ENCODE measurements around the gene CCDC12. TPM values are rescaled to one million over a fixed set of nuclear protein-coding genes. Genes with fewer than 3 reads are reported as not detected.

The CCDC12 gene
- total and polyA plus RNA-seq, 8 donors: 34.7 to 57.9 (median 46.1) TPM

GRCh38 chr3:46921871-46922271 is 54.7 kb downstream of the CCDC12 start:
- H3K27me3 ChIP-seq: no peaks in the 10 kb centered on the region
- H3K4me1 ChIP-seq: peaks cover 7 to 27% of the 10 kb centered on the region in 2 donors
- TF ChIP-seq, protein P1, sequence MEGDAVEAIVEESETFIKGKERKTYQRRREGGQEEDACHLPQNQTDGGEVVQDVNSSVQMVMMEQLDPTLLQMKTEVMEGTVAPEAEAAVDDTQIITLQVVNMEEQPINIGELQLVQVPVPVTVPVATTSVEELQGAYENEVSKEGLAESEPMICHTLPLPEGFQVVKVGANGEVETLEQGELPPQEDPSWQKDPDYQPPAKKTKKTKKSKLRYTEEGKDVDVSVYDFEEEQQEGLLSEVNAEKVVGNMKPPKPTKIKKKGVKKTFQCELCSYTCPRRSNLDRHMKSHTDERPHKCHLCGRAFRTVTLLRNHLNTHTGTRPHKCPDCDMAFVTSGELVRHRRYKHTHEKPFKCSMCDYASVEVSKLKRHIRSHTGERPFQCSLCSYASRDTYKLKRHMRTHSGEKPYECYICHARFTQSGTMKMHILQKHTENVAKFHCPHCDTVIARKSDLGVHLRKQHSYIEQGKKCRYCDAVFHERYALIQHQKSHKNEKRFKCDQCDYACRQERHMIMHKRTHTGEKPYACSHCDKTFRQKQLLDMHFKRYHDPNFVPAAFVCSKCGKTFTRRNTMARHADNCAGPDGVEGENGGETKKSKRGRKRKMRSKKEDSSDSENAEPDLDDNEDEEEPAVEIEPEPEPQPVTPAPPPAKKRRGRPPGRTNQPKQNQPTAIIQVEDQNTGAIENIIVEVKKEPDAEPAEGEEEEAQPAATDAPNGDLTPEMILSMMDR (IDR thresholded peaks at IDR 0.05): no peak
- H3K9me3 ChIP-seq: no peaks in the 10 kb centered on the region
- DNase-seq: peak in 1 of 4 donors; percentile 27
- no peak for ATAC-seq
- peaks cover 0 to 95% of the 10 kb centered on the region in 2 donors for H3K36me3 ChIP-seq
- no peak overlapping the region for H3K4me3 ChIP-seq
- H3K27ac ChIP-seq: no peak overlapping the region
- intact Hi-C loops (cut with DNase I): no loop called here

- Histone ChIP-seq H3K36me3 (peaks cover 0 to 100% of the 10 kb centered on the region in 2 donors), H3K4me3 (no peak overlapping the region), H3K27me3 (no peaks in the 10 kb centered on the region), H3K4me1 (peaks cover 0 to 19% of the 10 kb centered on the region in 2 donors), H3K9me3 (no peaks in the 10 kb centered on the region), H3K27ac (no peak overlapping the region)
- DNase-seq (no peak), ATAC-seq (no peak)
- TF ChIP-seq, protein P1 (IDR thresholded peaks at IDR 0.05): no peak
- intact Hi-C loops (cut with DNase I): no loop called here
These were observed 55.5 kb downstream of the CCDC12 start for GRCh38 chr3:46921041-46921440.

GRCh38 chr3:46918634-46919033 is 57.9 kb downstream of the CCDC12 start:
- Histone ChIP-seq H3K4me1 (peaks cover 0 to under 1% of the 10 kb centered on the region in 2 donors), H3K4me3 (no peak overlapping the region), H3K27ac (no peak overlapping the region), H3K36me3 (peaks cover 0 to 84% of the 10 kb centered on the region in 2 donors), H3K27me3 (no peaks in the 10 kb centered on the region), H3K9me3 (no peaks in the 10 kb centered on the region)
- intact Hi-C loops (cut with DNase I): no loop called here
- ATAC-seq (no peak), DNase-seq (no peak)
- TF ChIP-seq, protein P1 (IDR thresholded peaks at IDR 0.05): no peak

DNA sequence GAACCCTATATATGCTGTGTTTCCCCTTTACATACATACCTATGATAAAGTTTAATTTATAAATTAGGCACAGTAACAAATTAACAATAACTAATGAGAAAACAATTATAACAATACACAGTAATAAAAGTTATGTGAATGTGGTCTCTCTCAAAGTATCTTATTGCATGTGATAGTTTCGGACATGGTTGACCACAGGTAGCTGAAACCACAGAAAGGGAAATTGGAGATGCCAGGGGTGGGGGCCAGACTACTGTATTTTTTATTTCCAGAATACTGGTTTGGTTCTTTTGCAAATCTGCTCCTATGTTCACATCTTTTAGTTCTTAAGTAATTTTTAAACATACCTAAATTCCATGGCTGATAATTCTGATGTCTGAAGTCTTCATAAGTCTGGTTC is 58.3 kb downstream of the CCDC12 start:
- no peak overlapping the region for H3K4me3 ChIP-seq
- H3K9me3 ChIP-seq: no peaks in the 10 kb centered on the region
- TF ChIP-seq, protein P1 (IDR thresholded peaks at IDR 0.05): no peak
- no peaks in the 10 kb centered on the region for H3K4me1 ChIP-seq
- H3K27ac ChIP-seq: no peak overlapping the region
- intact Hi-C loops (cut with DNase I): no loop called here
- ATAC-seq (no peak), DNase-seq (no peak)
- no peaks in the 10 kb centered on the region for H3K27me3 ChIP-seq
- H3K36me3 ChIP-seq: peaks cover 0 to 79% of the 10 kb centered on the region in 2 donors

DNA sequence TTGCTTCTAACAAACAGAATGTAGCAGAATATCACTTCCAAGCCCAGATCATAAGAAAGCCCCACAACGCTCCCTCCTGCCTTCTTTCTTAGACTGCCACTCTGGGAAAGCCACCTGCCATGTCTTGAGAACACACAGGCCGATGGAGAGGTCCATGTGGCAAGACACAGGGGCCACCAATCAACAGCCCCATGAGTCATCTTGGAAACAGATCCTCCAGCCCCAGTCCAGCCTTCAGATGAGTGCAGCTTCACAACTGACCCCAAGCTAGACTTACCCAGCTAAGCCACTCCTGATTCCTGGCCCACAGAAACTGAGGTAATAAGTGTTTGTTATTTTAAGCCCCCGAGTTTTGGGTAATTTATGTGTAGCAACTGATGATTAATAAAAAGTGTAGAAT is 59.3 kb downstream of the CCDC12 start:
- intact Hi-C loops (cut with DNase I): no loop called here

More for the DNA sequence above, 59.3 kb downstream of the CCDC12 start:
- TF ChIP-seq, protein P1 (IDR thresholded peaks at IDR 0.05): no peak
- Histone ChIP-seq H3K9me3 (no peaks in the 10 kb centered on the region), H3K4me3 (no peak overlapping the region), H3K36me3 (peaks cover 0 to 70% of the 10 kb centered on the region in 2 donors), H3K27me3 (no peaks in the 10 kb centered on the region), H3K27ac (no peak overlapping the region), H3K4me1 (no peaks in the 10 kb centered on the region)
- DNase-seq (no peak), ATAC-seq (no peak)
